ENCODE data around the gene ACOT7.
A peak's percentile ranks its signal among the peaks of the same experiment; 100 is the strongest.

Gene ACOT7

GRCh38 chr1:6241887-6242740 lies 151.5 kb downstream of the ACOT7 start:
- DNase-seq (ENCODE audit: low read depth in 1 of 2, low spot score in 1 of 2), result no peak
- Histone ChIP-seq H3K27me3 (ENCODE audit: insufficient read depth, poor library complexity, severe bottlenecking) (peaks cover 47% of the 10 kb centered on the region), H3K27ac (replicated peaks) (no peak overlapping the region), H3K4me3 (replicated peaks; ENCODE audit: insufficient read depth, low read length) (no peak overlapping the region)
- no peak for TF ChIP-seq POLR2AphosphoS5 (IDR thresholded peaks at IDR 0.05; ENCODE audit: low read depth)
- TF ChIP-seq CTCF (IDR thresholded peaks at IDR 0.05; ENCODE audit: insufficient read depth, low read length), result no peak
- no peak for TF ChIP-seq GABPA (IDR thresholded peaks at IDR 0.05; ENCODE audit: low read depth)
- TF ChIP-seq SPI1 (IDR thresholded peaks at IDR 0.05; ENCODE audit: borderline replicate concordance, low read depth), result no peak
- TF ChIP-seq REST (IDR thresholded peaks at IDR 0.05; ENCODE audit: insufficient replicate concordance, low read depth), result no peak

GRCh38 chr1:6241107-6241886 lies 152.3 kb downstream of the ACOT7 start:
- DNase-seq (ENCODE audit: low read depth in 1 of 2, low spot score in 1 of 2), result no peak
- peaks cover 47% of the 10 kb centered on the region for H3K27me3 ChIP-seq (ENCODE audit: insufficient read depth, poor library complexity, severe bottlenecking)
- no peak for TF ChIP-seq POLR2AphosphoS5 (IDR thresholded peaks at IDR 0.05; ENCODE audit: low read depth)
- TF ChIP-seq SPI1 (IDR thresholded peaks at IDR 0.05; ENCODE audit: borderline replicate concordance, low read depth), result no peak
- no peak for TF ChIP-seq GABPA (IDR thresholded peaks at IDR 0.05; ENCODE audit: low read depth)
- no peak for TF ChIP-seq REST (IDR thresholded peaks at IDR 0.05; ENCODE audit: insufficient replicate concordance, low read depth)
- TF ChIP-seq CTCF (IDR thresholded peaks at IDR 0.05; ENCODE audit: insufficient read depth, low read length), result no peak
- H3K4me3 ChIP-seq (replicated peaks; ENCODE audit: insufficient read depth, low read length), result no peak overlapping the region
- H3K27ac ChIP-seq (replicated peaks), result no peak overlapping the region

- no peak overlapping the region for H3K4me3 ChIP-seq (replicated peaks; ENCODE audit: insufficient read depth, low read length)
Measured at GRCh38 chr1:6239950-6240768, 153.4 kb downstream of the ACOT7 start.

More at GRCh38 chr1:6239950-6240768, 153.4 kb downstream of the ACOT7 start:
- peak in 1 of 2 experiments; percentile 21 for DNase-seq (ENCODE audit: low read depth in 1 of 2, low spot score in 1 of 2)
- Histone ChIP-seq H3K27me3 (ENCODE audit: insufficient read depth, poor library complexity, severe bottlenecking) (peaks cover 47% of the 10 kb centered on the region), H3K27ac (replicated peaks) (no peak overlapping the region)
- TF ChIP-seq GABPA (IDR thresholded peaks at IDR 0.05; ENCODE audit: low read depth) (no peak), CTCF (IDR thresholded peaks at IDR 0.05; ENCODE audit: insufficient read depth, low read length) (no peak), SPI1 (IDR thresholded peaks at IDR 0.05; ENCODE audit: borderline replicate concordance, low read depth) (no peak), POLR2AphosphoS5 (IDR thresholded peaks at IDR 0.05; ENCODE audit: low read depth) (no peak), REST (IDR thresholded peaks at IDR 0.05; ENCODE audit: insufficient replicate concordance, low read depth) (no peak)

Data from HL-60 (cell line).